ENCODE data around the gene BLACAT1.

BLACAT1 gene

GRCh38 chr1:205424901-205425600 is 30.8 kb downstream of the BLACAT1 start:
- Histone ChIP-seq H3K27me3 (replicated peaks; ENCODE audit: control insufficient read depth, insufficient read depth, low read length) (peaks cover 2% of the 10 kb centered on the region), H3K36me3 (ENCODE audit: control insufficient read depth, insufficient read depth, low read length) (no peaks in the 10 kb centered on the region), H3K4me3 (replicated peaks; ENCODE audit: low read depth, low read length) (no peak overlapping the region)
- TF ChIP-seq, protein P1, sequence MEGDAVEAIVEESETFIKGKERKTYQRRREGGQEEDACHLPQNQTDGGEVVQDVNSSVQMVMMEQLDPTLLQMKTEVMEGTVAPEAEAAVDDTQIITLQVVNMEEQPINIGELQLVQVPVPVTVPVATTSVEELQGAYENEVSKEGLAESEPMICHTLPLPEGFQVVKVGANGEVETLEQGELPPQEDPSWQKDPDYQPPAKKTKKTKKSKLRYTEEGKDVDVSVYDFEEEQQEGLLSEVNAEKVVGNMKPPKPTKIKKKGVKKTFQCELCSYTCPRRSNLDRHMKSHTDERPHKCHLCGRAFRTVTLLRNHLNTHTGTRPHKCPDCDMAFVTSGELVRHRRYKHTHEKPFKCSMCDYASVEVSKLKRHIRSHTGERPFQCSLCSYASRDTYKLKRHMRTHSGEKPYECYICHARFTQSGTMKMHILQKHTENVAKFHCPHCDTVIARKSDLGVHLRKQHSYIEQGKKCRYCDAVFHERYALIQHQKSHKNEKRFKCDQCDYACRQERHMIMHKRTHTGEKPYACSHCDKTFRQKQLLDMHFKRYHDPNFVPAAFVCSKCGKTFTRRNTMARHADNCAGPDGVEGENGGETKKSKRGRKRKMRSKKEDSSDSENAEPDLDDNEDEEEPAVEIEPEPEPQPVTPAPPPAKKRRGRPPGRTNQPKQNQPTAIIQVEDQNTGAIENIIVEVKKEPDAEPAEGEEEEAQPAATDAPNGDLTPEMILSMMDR (IDR thresholded peaks at IDR 0.05; ENCODE audit: insufficient read depth, low read length, poor library complexity, severe bottlenecking) = no peak
- DNase-seq (ENCODE audit: extremely low read depth, insufficient read length) = no peak

GRCh38 chr1:205423814-205424399 is 31.9 kb downstream of the BLACAT1 start:
- H3K4me3 ChIP-seq (replicated peaks; ENCODE audit: low read depth, low read length) = no peak overlapping the region
- H3K36me3 ChIP-seq (ENCODE audit: control insufficient read depth, insufficient read depth, low read length) = no peaks in the 10 kb centered on the region
- TF ChIP-seq, protein P1 (IDR thresholded peaks at IDR 0.05; ENCODE audit: insufficient read depth, low read length, poor library complexity, severe bottlenecking) = no peak
- peaks cover 2% of the 10 kb centered on the region for H3K27me3 ChIP-seq (replicated peaks; ENCODE audit: control insufficient read depth, insufficient read depth, low read length)
- DNase-seq (ENCODE audit: extremely low read depth, insufficient read length) = no peak

DNA sequence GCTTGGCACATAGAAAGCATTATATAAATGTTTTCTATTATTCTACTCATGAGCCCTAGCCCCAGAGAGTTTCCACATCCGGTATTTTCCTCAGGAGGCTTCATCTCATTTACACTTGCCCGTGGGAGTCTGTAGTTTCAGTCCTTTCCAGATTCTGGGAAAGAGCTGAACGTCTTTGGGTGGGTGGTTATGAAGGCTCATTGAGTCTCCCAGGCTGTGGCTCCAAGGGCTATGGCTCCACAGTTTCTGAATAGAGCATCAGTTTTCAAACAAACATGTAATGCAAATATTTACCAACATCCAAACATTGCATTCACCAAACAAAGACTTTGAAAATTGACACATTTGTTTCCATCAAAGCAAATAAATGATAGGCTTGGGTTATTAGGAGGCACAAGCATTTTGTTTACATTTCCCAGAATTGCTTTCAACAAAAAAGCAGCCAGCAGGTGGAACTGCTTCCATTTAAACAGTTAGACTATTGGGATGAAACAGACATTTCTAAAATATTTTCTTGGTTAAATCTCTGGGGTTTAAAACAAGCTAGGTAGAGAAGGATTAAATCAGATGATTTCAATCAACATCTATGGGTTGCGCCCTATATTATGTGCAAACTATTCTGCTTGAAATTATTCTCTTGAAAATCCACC is 32.7 kb downstream of the BLACAT1 start:
- peaks cover 2% of the 10 kb centered on the region for H3K27me3 ChIP-seq (replicated peaks; ENCODE audit: control insufficient read depth, insufficient read depth, low read length)
- TF ChIP-seq, protein P1 (IDR thresholded peaks at IDR 0.05; ENCODE audit: insufficient read depth, low read length, poor library complexity, severe bottlenecking) = no peak

GRCh38 chr1:205421798-205422197 is 34.0 kb downstream of the BLACAT1 start, which contains the start of gene LEMD1:
Gene LEMD1 (minus strand): TSS chr1:205422056. CDS start chr1:205420536, 1,520 bp downstream.
- Histone ChIP-seq H3K27me3 (replicated peaks; ENCODE audit: control insufficient read depth, insufficient read depth, low read length) (peaks cover 2% of the 10 kb centered on the region), H3K4me3 (replicated peaks; ENCODE audit: low read depth, low read length) (no peak within 1 kb of the TSS), H3K36me3 (ENCODE audit: control insufficient read depth, insufficient read depth, low read length) (no peaks in the 10 kb centered on the region)
- TF ChIP-seq, protein P1 (IDR thresholded peaks at IDR 0.05; ENCODE audit: insufficient read depth, low read length, poor library complexity, severe bottlenecking) = no peak
- no peak for DNase-seq (ENCODE audit: extremely low read depth, insufficient read length)

More for the DNA sequence above, 32.7 kb downstream of the BLACAT1 start:
- no peak overlapping the region for H3K4me3 ChIP-seq (replicated peaks; ENCODE audit: low read depth, low read length)
- no peak for DNase-seq (ENCODE audit: extremely low read depth, insufficient read length)
- H3K36me3 ChIP-seq (ENCODE audit: control insufficient read depth, insufficient read depth, low read length) = no peaks in the 10 kb centered on the region

DNA sequence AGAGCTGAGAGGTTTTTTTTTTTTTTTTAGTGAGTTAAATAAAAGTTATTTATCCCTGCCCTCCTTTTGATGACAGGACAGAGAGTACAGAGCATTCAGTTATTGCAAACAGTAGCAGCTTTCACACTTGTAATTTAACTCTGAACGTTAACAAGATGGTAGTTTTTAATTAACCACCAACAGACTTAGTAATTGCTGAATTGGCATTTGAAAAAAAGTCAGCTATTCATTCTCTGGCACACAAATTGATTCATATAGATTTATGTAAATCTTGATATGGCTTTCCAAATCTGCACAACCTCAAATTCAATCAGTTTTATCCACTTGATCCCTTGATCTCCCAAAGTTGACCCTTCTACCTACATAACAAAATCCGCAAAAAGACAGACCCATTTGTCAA is 34.9 kb downstream of the BLACAT1 start:
- H3K27me3 ChIP-seq (replicated peaks; ENCODE audit: control insufficient read depth, insufficient read depth, low read length) = peaks cover 2% of the 10 kb centered on the region

More for the DNA sequence above, 34.9 kb downstream of the BLACAT1 start:
- Histone ChIP-seq H3K4me3 (replicated peaks; ENCODE audit: low read depth, low read length) (no peak overlapping the region), H3K36me3 (ENCODE audit: control insufficient read depth, insufficient read depth, low read length) (no peaks in the 10 kb centered on the region)
- DNase-seq (ENCODE audit: extremely low read depth, insufficient read length) = no peak
- TF ChIP-seq, protein P1 (IDR thresholded peaks at IDR 0.05; ENCODE audit: insufficient read depth, low read length, poor library complexity, severe bottlenecking) = no peak

Measured in GM06990 (cell line).